ENCODE measurements around the gene NRCAM. TPM values are rescaled to one million over a fixed set of nuclear protein-coding genes. Genes with fewer than 3 reads are reported as not detected.

NRCAM gene
- total and polyA plus RNA-seq, 2 donors (not counting 1 experiment from before 2014, with no cell fraction given) = 0.75 to 4.6 TPM

- Mint-ChIP-seq H3K27me3 (no peaks in the 10 kb centered on the region), H3K4me3 (no peak overlapping the region), H3K27ac (no peak overlapping the region), H3K9me3 (ENCODE audit: insufficient read depth) (no peaks in the 10 kb centered on the region), H3K4me1 (peaks cover 32% of the 10 kb centered on the region)
- Histone ChIP-seq H3K9ac (ENCODE audit: low read length) (no peak overlapping the region), H3K9me3 (ENCODE audit: control extremely low read depth in 1 of 3, control insufficient read depth in 2 of 3, insufficient read depth in 1 of 3, low read length in 2 of 3) (no peaks in the 10 kb centered on the region), H4K20me1 (ENCODE audit: control insufficient read depth, insufficient read depth, low read length, poor library complexity, severe bottlenecking) (no peaks in the 10 kb centered on the region), H2AFZ (ENCODE audit: insufficient read depth, low read depth, low read length, poor library complexity, severe bottlenecking) (no peak overlapping the region), H3K27ac (ENCODE audit: low read length in 2 of 2) (no peak overlapping the region), H3K36me3 (replicated peaks in 1 of 2; ENCODE audit: control extremely low read depth in 1 of 2, control insufficient read depth in 1 of 2, extremely low read depth in 1 of 2, insufficient read depth in 2 of 2, low read length in 1 of 2) (no peaks in the 10 kb centered on the region), H3K4me2 (replicated peaks; ENCODE audit: low read depth, low read length, poor library complexity, severe bottlenecking) (no peak overlapping the region), H3K27me3 (replicated peaks in 1 of 4; ENCODE audit: control extremely low read depth in 1 of 4, control insufficient read depth in 3 of 4, insufficient read depth in 4 of 4, low read length in 3 of 4) (no peaks in the 10 kb centered on the region), H3K4me3 (ENCODE audit: control extremely low read depth in 1 of 5, extremely low read depth in 1 of 5, insufficient read depth in 1 of 5, low read depth in 2 of 5, low read length in 4 of 5) (no peak overlapping the region), H3K4me1 (ENCODE audit: control insufficient read depth in 2 of 2, insufficient read depth in 2 of 2, low read length in 2 of 2) (peaks cover 0 to 8% of the 10 kb centered on the region in 2 donors), H3K79me2 (ENCODE audit: control insufficient read depth, insufficient read depth, low read length) (no peaks in the 10 kb centered on the region)
- intact Hi-C loops (cut with micrococcal nuclease) = loop anchor here (5.0 to 10.0 kb wide), 2 partner anchors 90 to 128 kb away; no protein-coding TSS in a partner anchor
- 75% methylated on average over 1 of the region's 4 CpGs for WGBS (ENCODE audit: insufficient coverage)
- no peak for TF ChIP-seq EZH2 (IDR thresholded peaks at IDR 0.05; ENCODE audit: borderline replicate concordance, insufficient read depth, low read depth, low read length, poor library complexity, severe bottlenecking)
- TF ChIP-seq, protein P1, sequence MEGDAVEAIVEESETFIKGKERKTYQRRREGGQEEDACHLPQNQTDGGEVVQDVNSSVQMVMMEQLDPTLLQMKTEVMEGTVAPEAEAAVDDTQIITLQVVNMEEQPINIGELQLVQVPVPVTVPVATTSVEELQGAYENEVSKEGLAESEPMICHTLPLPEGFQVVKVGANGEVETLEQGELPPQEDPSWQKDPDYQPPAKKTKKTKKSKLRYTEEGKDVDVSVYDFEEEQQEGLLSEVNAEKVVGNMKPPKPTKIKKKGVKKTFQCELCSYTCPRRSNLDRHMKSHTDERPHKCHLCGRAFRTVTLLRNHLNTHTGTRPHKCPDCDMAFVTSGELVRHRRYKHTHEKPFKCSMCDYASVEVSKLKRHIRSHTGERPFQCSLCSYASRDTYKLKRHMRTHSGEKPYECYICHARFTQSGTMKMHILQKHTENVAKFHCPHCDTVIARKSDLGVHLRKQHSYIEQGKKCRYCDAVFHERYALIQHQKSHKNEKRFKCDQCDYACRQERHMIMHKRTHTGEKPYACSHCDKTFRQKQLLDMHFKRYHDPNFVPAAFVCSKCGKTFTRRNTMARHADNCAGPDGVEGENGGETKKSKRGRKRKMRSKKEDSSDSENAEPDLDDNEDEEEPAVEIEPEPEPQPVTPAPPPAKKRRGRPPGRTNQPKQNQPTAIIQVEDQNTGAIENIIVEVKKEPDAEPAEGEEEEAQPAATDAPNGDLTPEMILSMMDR (IDR thresholded peaks at IDR 0.05) = no peak
- ChIA-PET POLR2A (no interaction called here), CTCF (interaction anchor here (1.1 kb wide), 1 partner anchor 202 kb away, joined by 3 read pairs; the partner anchor contains the start of gene PNPLA8)
- DNase-seq (no peak), ATAC-seq (ENCODE audit: low read depth) (no peak)
These were observed 131.9 kb downstream of the NRCAM start for GRCh38 chr7:108324053-108325038.

Data from B cell (primary cell).